Natural killer cell (primary cell): Measurements from ENCODE around the gene ZFHX2. TPM values are rescaled to one million over a fixed set of nuclear protein-coding genes. Genes with fewer than 3 reads are reported as not detected.

Experiments used
- ATAC-seq, 3 donors: fragments of 150-1000 bp in 2 of 3; fragments of 200-7000 bp in 1 of 3; cut with Tn5 transposase; 1 replicate in 1 of 3; 2 replicates in 2 of 3; pipeline ENCODE4 v1.10.0; 2021; ENCODE audit warnings: mild to moderate bottlenecking in 2 of 3, moderate library complexity in 2 of 3
- DNase-seq, 2 donors: peaks; one replicate each; pipeline versions ENCODE4 v3.0.0 to v3.0.0-alpha.2; 2013 to 2021; ENCODE audit warnings: mixed read lengths in 1 of 2
- H3K27ac ChIP-seq: one replicate; pipeline ENCODE4 v1.5.1; 2013; ENCODE audit warnings: mild to moderate bottlenecking, low read length
- H3K27me3 ChIP-seq: one replicate; pipeline ENCODE4 v1.6.1; 2013; ENCODE audit warnings: low read length; ENCODE audit not compliant: control insufficient read depth, insufficient read depth
- H3K36me3 ChIP-seq: one replicate; pipeline ENCODE4 v1.6.1; 2013; ENCODE audit warnings: low read length; ENCODE audit not compliant: control insufficient read depth, insufficient read depth
- H3K4me1 ChIP-seq: one replicate; pipeline ENCODE4 v1.6.1; 2013; ENCODE audit warnings: low read length; ENCODE audit not compliant: control insufficient read depth, insufficient read depth
- H3K4me3 ChIP-seq: one replicate; pipeline ENCODE4 v1.5.1; 2013; ENCODE audit warnings: low read length
- H3K9me3 ChIP-seq: one replicate; pipeline ENCODE4 v1.6.1; 2013; ENCODE audit warnings: low read length; ENCODE audit not compliant: control insufficient read depth, insufficient read depth
- H3K27ac Mint-ChIP-seq, 2 donors: one replicate each; pipeline ENCODE4 v1.8.0; 2022; ENCODE audit warnings: mild to moderate bottlenecking in 2 of 2, mixed read lengths in 2 of 2, moderate library complexity in 1 of 2
- H3K27me3 Mint-ChIP-seq, 2 donors: one replicate each; pipeline ENCODE4 v1.8.0; 2022; ENCODE audit warnings: low read depth in 2 of 2, mixed read lengths in 2 of 2
- H3K36me3 Mint-ChIP-seq: one replicate; pipeline ENCODE4 v1.8.0; 2022; ENCODE audit warnings: mixed read lengths
- H3K4me1 Mint-ChIP-seq, 2 donors: one replicate each; pipeline ENCODE4 v1.8.0; 2022; ENCODE audit warnings: mixed read lengths in 2 of 2
- H3K4me3 Mint-ChIP-seq: one replicate; pipeline ENCODE4 v1.8.0; 2022; ENCODE audit warnings: mild to moderate bottlenecking, moderate library complexity, mixed read lengths
- H3K9me3 Mint-ChIP-seq, 2 donors: one replicate each; pipeline ENCODE4 v1.8.0; 2022; ENCODE audit warnings: mixed read lengths in 2 of 2
- WGBS: methylation state at CpG from one replicate; pipeline ENCODE4 v1.1.7; 2013; ENCODE audit warnings: missing lambda C conversion rate; ENCODE audit not compliant: insufficient coverage; 5-methylcytosine and 5-hydroxymethylcytosine counted together
- intact Hi-C: fragments of 100-400 bp; cut with micrococcal nuclease; formaldehyde crosslinking; loops from one replicate; pipeline ENCODE4 v1.14.2; 2022
- total RNA-seq, 4 donors: library from RNA; stranded (reverse); fragments of 120-200 nt in 1 of 4; gene quantifications; one replicate each; pipeline versions ENCODE4 v1.2.3 to v1.2.4, GENCODE V29; 2013 to 2022
- TF ChIP-seq, protein P1 (sequence below): fragments of 200-600 bp; IDR thresholded peaks from one replicate; pipeline ENCODE4 v1.8.0; 2022; ENCODE audit warnings: antibody characterized with exemption

ZFHX2 gene
- total RNA-seq, 3 donors from 2014 or later (not counting 1 experiment from before 2014, with no cell fraction given), result 0.07 to 0.72 (median 0.45) TPM

DNA sequence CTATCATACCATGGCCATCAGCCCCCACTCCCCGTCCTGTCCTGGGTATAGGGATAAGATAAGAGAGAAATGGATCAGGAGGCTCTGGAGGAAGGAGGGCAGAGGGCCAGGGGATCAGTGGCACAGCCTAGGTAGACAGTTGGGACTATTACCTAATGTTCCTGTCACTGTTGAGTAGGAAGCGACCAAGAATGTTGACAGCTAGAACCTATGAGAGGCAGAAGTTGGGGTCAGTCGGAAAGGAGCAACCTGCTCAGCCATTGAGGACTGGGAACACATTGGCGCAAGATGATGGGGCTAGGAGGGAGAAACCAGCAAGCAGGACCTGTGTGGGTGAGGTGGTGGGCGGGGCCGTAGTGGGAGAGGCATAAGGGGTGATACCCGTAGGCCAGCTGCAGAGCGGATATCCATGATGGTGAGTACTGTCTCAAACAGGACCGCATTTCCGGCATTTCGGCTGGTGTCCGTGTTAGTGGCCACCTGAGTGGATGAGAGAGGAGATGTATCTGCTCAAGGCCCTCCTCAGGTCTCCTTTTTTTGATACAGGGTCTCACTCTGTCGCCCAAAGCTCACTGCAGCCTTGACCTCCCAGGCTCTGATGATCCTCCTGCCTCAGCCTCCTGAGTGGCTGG is 12.7 kb upstream of the ZFHX2 start:
- no peak for ATAC-seq
- intact Hi-C loops, result loop anchor here (5.0 kb wide), 1 partner anchor 237 kb away; no protein-coding TSS in a partner anchor
- Histone ChIP-seq H3K9me3 (no peaks in the 10 kb centered on the region), H3K27ac (no peak overlapping the region), H3K27me3 (no peaks in the 10 kb centered on the region), H3K4me1 (peaks cover 24% of the 10 kb centered on the region), H3K4me3 (no peak overlapping the region), H3K36me3 (peaks cover 59% of the 10 kb centered on the region)
- peaks cover 0 to 1% of the 10 kb centered on the region in 2 donors for H3K27me3 Mint-ChIP-seq
- WGBS, result 98% methylated on average over 13 of the region's 13 CpGs
- H3K9me3 Mint-ChIP-seq, result no peaks in the 10 kb centered on the region
- no peak for DNase-seq
- no peaks in the 10 kb centered on the region for H3K36me3 Mint-ChIP-seq
- H3K27ac Mint-ChIP-seq, result peak overlapping the region in 1 of 2 donors; percentile 66
- H3K4me3 Mint-ChIP-seq, result no peak overlapping the region
- TF ChIP-seq, protein P1, sequence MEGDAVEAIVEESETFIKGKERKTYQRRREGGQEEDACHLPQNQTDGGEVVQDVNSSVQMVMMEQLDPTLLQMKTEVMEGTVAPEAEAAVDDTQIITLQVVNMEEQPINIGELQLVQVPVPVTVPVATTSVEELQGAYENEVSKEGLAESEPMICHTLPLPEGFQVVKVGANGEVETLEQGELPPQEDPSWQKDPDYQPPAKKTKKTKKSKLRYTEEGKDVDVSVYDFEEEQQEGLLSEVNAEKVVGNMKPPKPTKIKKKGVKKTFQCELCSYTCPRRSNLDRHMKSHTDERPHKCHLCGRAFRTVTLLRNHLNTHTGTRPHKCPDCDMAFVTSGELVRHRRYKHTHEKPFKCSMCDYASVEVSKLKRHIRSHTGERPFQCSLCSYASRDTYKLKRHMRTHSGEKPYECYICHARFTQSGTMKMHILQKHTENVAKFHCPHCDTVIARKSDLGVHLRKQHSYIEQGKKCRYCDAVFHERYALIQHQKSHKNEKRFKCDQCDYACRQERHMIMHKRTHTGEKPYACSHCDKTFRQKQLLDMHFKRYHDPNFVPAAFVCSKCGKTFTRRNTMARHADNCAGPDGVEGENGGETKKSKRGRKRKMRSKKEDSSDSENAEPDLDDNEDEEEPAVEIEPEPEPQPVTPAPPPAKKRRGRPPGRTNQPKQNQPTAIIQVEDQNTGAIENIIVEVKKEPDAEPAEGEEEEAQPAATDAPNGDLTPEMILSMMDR, result no peak
- H3K4me1 Mint-ChIP-seq, result peaks cover 24 to 38% of the 10 kb centered on the region in 2 donors

DNA sequence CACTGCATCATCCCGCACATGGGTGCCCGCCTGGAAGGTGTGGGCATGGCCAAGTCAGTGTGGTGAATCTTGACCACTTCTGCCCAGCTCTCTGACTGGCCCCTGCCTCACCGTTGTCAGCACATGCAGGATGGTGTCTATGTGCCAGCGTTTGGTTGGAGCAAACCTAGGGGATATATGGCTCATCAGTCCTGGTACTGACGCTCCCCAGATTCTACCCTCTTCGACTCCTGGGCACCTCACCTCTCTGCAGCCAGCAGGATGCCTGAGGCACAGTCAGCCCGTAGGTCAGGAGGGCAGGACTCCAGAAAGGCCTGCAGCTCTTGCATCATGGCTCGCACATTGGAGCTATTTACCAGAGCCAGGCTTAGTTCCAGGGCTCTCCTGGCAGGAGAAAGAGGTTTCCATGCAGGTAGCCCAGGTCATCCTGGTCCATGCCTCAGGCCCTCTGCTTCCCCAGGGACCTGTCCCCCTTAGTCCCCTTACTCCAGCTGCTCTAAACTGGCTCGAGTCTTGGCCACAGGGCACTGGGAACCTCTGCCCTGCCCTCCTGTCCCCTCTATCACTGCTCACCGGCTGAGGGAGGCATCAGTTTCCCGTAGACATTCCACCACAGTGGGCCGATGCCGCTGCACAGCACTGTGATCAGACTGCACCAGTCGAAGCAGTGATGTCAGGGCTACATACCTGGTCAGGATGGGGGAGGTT is 12.1 kb upstream of the ZFHX2 start:
- no peak overlapping the region for H3K4me3 ChIP-seq
- Mint-ChIP-seq H3K4me3 (no peak overlapping the region), H3K36me3 (no peaks in the 10 kb centered on the region), H3K27me3 (no peaks in the 10 kb centered on the region), H3K4me1 (peaks cover 20 to 37% of the 10 kb centered on the region in 2 donors), H3K27ac (peak overlapping the region in 1 of 2 donors; percentile 66), H3K9me3 (no peaks in the 10 kb centered on the region)
- ATAC-seq (no peak), DNase-seq (no peak)
- peaks cover 24% of the 10 kb centered on the region for H3K4me1 ChIP-seq
- intact Hi-C loops, result loop anchor here (5.0 kb wide), 1 partner anchor 236 kb away; no protein-coding TSS in a partner anchor
- WGBS, result 95% methylated on average over 14 of the region's 14 CpGs
- no peak overlapping the region for H3K27ac ChIP-seq
- TF ChIP-seq, protein P1, result no peak
- H3K9me3 ChIP-seq, result no peaks in the 10 kb centered on the region
- no peaks in the 10 kb centered on the region for H3K27me3 ChIP-seq
- peaks cover 64% of the 10 kb centered on the region for H3K36me3 ChIP-seq

DNA sequence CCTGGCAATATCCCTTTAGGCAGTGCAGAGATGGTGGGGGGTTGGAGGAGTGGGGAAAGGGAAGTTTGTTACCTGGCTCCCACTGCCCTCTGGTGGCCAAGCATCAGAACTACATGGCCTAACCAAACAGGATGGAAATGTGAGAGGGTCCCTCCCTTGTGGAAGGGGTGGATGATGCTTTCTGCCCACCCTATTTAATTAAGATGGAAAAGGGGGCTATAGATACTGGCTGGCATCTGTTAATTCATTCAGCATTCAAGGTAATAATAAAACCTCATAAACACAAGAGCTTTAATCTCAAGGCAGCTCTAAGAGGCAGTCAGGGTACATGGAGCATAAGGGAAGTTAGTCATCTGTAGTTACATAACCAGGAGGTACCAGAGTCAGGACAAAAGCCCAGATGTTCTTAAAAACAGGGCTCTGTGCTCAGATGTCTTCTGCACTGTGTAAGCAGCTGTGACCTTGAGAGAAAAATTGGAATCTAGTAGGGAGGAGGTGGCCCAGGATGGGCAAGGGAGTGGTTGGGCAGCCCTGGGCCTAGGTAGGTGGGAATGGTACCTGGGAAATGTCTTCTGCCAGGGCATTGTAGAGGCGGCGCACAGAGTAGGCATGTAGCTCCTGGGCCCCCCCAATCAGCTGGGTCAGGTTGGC is 11.4 kb upstream of the ZFHX2 start:
- Mint-ChIP-seq H3K4me1 (peaks cover 21 to 30% of the 10 kb centered on the region in 2 donors), H3K9me3 (no peaks in the 10 kb centered on the region), H3K27ac (peak overlapping the region in 1 of 2 donors; percentile 61), H3K27me3 (no peaks in the 10 kb centered on the region), H3K36me3 (no peaks in the 10 kb centered on the region), H3K4me3 (peak overlapping the region; percentile 28)
- peak; percentile 49 to 59 (median 57) for ATAC-seq
- Histone ChIP-seq H3K4me1 (peaks cover 17% of the 10 kb centered on the region), H3K27ac (no peak overlapping the region), H3K9me3 (no peaks in the 10 kb centered on the region), H3K27me3 (no peaks in the 10 kb centered on the region), H3K4me3 (no peak overlapping the region), H3K36me3 (peaks cover 64% of the 10 kb centered on the region)
- TF ChIP-seq, protein P1, result peak; percentile 85
- intact Hi-C loops, result loop anchor here (5.0 kb wide), 1 partner anchor 236 kb away; no protein-coding TSS in a partner anchor
- 93% methylated on average over 2 of the region's 2 CpGs for WGBS
- DNase-seq, result peak; percentile 39 to 82
